ENCODE results near the gene DAPK2.

DAPK2 gene

DNA sequence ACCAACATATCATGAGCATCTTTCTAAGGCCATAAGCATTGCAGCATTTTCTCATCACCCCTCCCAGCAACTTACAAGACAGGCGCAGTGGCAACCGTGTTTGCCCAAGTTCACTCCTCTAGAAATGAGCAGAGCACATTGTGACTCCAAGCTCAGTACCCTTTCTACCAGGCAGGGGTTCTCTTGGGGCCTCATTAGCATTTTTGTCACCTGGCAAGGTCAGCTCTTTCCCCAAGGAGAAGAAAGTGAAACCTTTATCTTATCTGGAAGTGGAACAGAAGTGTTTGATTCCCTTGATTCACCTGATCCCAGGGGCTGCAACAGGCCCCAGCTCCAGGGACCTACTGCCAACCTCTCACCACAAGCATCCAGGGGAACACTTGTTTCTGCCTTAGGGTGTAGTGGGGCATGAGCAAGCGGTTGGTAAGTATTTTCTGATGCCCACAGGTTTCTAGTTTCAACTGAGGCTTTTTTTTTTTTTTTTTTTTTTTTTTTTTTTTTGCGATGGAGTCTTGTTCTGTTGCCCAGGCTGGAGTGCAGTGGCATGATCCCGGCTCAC, 168.5 kb downstream of the DAPK2 start:
- no peaks in the 10 kb centered on the region for H4K20me1 ChIP-seq (ENCODE audit: insufficient read depth, low read length, poor library complexity, severe bottlenecking)
- no peak overlapping the region for H2AFZ ChIP-seq (ENCODE audit: low read length)
- H3F3A ChIP-seq (ENCODE audit: low read depth) = no peaks in the 10 kb centered on the region
- H3K36me3 ChIP-seq (ENCODE audit: insufficient read depth, low read length) = no peaks in the 10 kb centered on the region
- no peak for TF ChIP-seq EZH2phosphoT487 (IDR thresholded peaks at IDR 0.05; ENCODE audit: borderline replicate concordance)
- TF ChIP-seq CTCF (conservative IDR thresholded peaks at IDR 0.05; ENCODE audit: low read length) = no peak
- H3K4me3 ChIP-seq (ENCODE audit: low read length, poor library complexity, severe bottlenecking) = no peak overlapping the region
- no peaks in the 10 kb centered on the region for H3K9me2 ChIP-seq (replicated peaks; ENCODE audit: low read depth, low read length)
- no peak overlapping the region for H3K4me2 ChIP-seq (ENCODE audit: low read depth, low read length, poor library complexity, severe bottlenecking)
- no peaks in the 10 kb centered on the region for H3K79me2 ChIP-seq (ENCODE audit: insufficient read depth, low read length)
- no peak overlapping the region for H3K9ac ChIP-seq (ENCODE audit: low read depth, low read length, poor library complexity, severe bottlenecking)
- no peaks in the 10 kb centered on the region for H3K4me1 ChIP-seq (ENCODE audit: insufficient read depth, low read length, poor library complexity, severe bottlenecking)
- H3K9me3 ChIP-seq (ENCODE audit: insufficient read depth, low read depth, low read length) = no peaks in the 10 kb centered on the region
- no peaks in the 10 kb centered on the region for H3K27me3 ChIP-seq (ENCODE audit: insufficient read depth, low read length, poor library complexity, severe bottlenecking)

GRCh38 chr15:63876085-63876662, 170.1 kb downstream of the DAPK2 start:
- H3K9me2 ChIP-seq (replicated peaks; ENCODE audit: low read depth, low read length) = no peaks in the 10 kb centered on the region
- TF ChIP-seq CTCF (conservative IDR thresholded peaks at IDR 0.05; ENCODE audit: low read length) (no peak), EZH2phosphoT487 (IDR thresholded peaks at IDR 0.05; ENCODE audit: borderline replicate concordance) (no peak)
- no peaks in the 10 kb centered on the region for H3K36me3 ChIP-seq (ENCODE audit: insufficient read depth, low read length)
- H3K4me3 ChIP-seq (ENCODE audit: low read length, poor library complexity, severe bottlenecking) = no peak overlapping the region
- H3K79me2 ChIP-seq (ENCODE audit: insufficient read depth, low read length) = no peaks in the 10 kb centered on the region
- no peaks in the 10 kb centered on the region for H3F3A ChIP-seq (ENCODE audit: low read depth)
- H3K4me1 ChIP-seq (ENCODE audit: insufficient read depth, low read length, poor library complexity, severe bottlenecking) = no peaks in the 10 kb centered on the region
- H4K20me1 ChIP-seq (ENCODE audit: insufficient read depth, low read length, poor library complexity, severe bottlenecking) = no peaks in the 10 kb centered on the region
- H3K4me2 ChIP-seq (ENCODE audit: low read depth, low read length, poor library complexity, severe bottlenecking) = no peak overlapping the region
- no peaks in the 10 kb centered on the region for H3K9me3 ChIP-seq (ENCODE audit: insufficient read depth, low read depth, low read length)
- no peaks in the 10 kb centered on the region for H3K27me3 ChIP-seq (ENCODE audit: insufficient read depth, low read length, poor library complexity, severe bottlenecking)
- H2AFZ ChIP-seq (ENCODE audit: low read length) = no peak overlapping the region
- H3K9ac ChIP-seq (ENCODE audit: low read depth, low read length, poor library complexity, severe bottlenecking) = no peak overlapping the region

DNA sequence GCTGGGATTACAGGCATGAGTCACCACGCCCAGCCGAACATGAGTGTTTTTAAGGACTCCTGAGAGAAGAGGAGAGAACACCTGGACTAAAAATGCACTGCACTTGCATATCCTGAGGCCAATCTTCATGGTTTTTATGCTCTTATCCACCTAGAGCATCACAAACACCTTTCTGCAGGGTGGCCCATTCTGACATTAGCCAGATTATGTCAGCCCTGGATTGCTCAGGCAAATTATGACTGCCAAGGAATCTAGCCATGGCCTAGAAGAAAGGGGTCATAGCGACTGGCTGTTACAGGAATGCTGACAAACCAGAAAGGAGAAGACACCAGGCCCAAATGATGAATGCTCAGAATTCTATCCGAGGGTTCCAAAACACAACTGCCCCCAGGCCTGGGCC, 171.7 kb downstream of the DAPK2 start:
- Histone ChIP-seq H3K9me2 (replicated peaks; ENCODE audit: low read depth, low read length) (no peaks in the 10 kb centered on the region), H3K9me3 (ENCODE audit: insufficient read depth, low read depth, low read length) (no peaks in the 10 kb centered on the region), H4K20me1 (ENCODE audit: insufficient read depth, low read length, poor library complexity, severe bottlenecking) (no peaks in the 10 kb centered on the region), H3K36me3 (ENCODE audit: insufficient read depth, low read length) (no peaks in the 10 kb centered on the region), H3F3A (ENCODE audit: low read depth) (no peaks in the 10 kb centered on the region), H3K79me2 (ENCODE audit: insufficient read depth, low read length) (no peaks in the 10 kb centered on the region), H3K4me2 (ENCODE audit: low read depth, low read length, poor library complexity, severe bottlenecking) (no peak overlapping the region), H2AFZ (ENCODE audit: low read length) (no peak overlapping the region), H3K27me3 (ENCODE audit: insufficient read depth, low read length, poor library complexity, severe bottlenecking) (no peaks in the 10 kb centered on the region), H3K9ac (ENCODE audit: low read depth, low read length, poor library complexity, severe bottlenecking) (no peak overlapping the region), H3K4me3 (ENCODE audit: low read length, poor library complexity, severe bottlenecking) (no peak overlapping the region), H3K4me1 (ENCODE audit: insufficient read depth, low read length, poor library complexity, severe bottlenecking) (no peaks in the 10 kb centered on the region)
- TF ChIP-seq CTCF (conservative IDR thresholded peaks at IDR 0.05; ENCODE audit: low read length) = no peak
- TF ChIP-seq EZH2phosphoT487 (IDR thresholded peaks at IDR 0.05; ENCODE audit: borderline replicate concordance) = no peak

All from Loucy (cell line).